GM18507 (cell line): Measurements from ENCODE around the gene ABI1.
"Not testable (repeated sequence)": the region's sequence is repeated elsewhere in the genome, so short reads cannot be mapped to it uniquely, and the experiment has no call there.

ENCODE experiments used
- DNase-seq: peaks from one replicate; pipeline ENCODE4 v3.0.0; 2011; ENCODE audit warnings: low read depth; ENCODE audit not compliant: insufficient read length; ENCODE audit errors: extremely low spot score
- FAIRE-seq: peaks from 2 replicates; lab custom pipeline; 2011; peaks lifted over from hg19 to GRCh38; lab: Jason Lieb, UNC

Gene ABI1

DNA sequence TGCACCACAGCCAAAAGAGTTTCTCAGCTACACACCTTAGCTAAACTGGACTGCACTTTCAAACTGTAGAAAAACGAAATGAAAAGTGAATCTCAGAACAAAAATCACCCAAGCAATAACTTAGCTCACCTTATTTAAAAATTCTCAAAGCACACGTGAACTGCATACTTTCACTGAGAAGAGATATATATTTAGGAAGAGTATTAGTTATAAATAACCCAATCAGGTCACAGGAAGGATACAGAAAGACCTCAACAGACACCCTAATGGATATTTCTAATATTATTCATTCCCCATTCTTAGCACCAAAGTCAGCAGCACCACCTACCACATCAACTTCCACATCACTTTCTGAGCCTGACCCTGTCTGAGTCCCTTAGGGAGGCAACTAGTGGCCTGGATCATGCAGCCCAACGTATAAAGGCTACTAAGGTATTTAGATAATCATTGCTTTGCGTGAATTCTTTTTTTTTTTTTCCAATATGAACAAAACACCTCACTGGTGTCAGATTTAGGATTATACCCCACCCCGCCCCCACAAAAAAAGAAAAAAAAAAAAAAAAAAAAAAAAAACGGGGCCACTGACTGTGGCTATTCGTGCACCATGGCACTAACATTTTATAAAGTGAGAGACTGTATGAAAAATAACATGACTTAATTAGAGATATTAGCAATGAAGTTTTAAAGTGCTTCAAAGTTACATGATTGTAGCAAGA is 2.6 kb downstream of the ABI1 start:
- FAIRE-seq (peak; percentile 90), DNase-seq (no peak)

DNA sequence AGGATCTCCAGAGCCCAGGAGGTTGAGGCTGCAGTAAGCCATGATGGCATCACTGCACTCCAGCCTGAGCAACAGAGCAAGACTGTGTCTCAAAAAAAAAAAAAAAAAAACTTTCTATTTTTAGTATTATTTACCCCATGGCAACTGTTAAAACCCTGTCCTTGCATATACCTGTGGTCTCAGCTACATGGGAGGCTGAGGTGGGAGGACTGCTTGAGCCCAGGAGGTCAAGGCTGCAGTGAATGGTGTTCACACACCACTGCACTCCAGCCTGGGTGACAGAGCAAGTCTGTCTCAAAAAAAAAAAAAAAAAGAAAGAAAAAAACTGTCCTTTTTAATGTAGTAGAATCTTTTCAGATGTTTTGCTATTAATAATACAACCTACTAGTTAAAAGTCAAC is 3.2 kb downstream of the ABI1 start:
- not testable (repeated sequence) for DNase-seq, FAIRE-seq

DNA sequence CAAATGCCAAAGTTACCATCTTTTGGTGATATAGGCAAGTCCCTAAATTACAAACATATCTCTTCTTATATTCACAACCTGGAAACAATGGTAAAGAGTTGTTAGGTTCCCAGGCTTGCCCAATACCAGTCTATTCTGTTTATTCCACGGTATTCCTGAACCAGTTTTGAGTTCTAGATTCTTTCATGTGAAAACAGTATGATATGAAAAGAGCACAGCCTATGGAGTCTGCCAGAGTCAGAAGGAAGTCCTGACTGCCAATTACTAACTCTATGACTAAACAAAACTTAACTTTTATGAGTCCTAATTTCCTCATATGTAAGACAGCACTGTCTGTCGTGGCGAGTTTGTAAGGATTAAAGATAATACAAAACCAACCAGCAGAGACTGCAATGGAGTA is 5.6 kb downstream of the ABI1 start:
- DNase-seq (no peak), FAIRE-seq (no peak)

DNA sequence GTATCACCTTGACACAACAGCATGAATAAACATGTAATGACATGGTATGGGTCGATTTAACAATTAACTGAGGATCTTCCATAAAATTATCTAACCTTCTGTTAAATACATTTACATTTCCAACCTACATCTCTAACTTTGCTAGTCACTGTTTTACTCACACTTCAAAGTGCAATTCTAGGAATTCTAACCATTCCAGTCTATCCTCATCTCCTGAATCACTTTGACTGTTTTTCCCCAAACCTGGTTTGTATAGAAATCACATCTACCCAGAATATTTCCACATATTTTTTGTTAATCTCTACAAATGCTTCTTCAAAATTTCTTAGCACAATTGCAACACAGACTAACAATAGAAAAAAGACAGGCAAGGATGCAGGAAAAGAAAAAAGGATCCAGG is 6.2 kb downstream of the ABI1 start:
- FAIRE-seq = no peak

DNA sequence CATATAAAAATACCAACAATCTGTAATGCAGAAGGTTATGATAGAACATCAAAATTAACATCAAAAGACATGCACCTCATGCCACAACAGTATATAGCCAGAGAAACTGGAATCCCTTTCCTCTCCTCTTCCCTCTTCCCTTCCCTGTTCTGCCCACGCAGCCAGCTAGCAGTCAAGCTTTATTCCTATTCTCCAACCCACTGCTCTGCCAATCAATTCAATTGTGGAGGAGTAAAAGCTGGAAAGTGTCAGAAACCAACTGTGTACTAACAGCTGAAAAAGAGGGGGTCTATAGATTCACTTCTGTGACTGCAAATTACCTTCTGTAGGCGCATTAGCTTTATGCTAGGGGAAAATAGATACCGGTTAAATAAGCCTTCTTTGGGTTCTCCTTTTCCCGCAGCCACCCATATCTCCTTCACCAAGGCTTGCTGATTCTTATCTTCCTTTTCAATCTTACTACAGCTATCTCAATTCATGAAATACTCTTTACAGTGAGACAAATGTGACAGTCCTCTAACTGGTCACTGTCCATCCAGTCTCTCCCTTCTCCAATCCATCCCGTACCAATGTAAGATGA is 16.3 kb downstream of the ABI1 start:
- FAIRE-seq = peak; percentile 62
- no peak for DNase-seq

More for the DNA sequence above, 6.2 kb downstream of the ABI1 start:
- DNase-seq = no peak

DNA sequence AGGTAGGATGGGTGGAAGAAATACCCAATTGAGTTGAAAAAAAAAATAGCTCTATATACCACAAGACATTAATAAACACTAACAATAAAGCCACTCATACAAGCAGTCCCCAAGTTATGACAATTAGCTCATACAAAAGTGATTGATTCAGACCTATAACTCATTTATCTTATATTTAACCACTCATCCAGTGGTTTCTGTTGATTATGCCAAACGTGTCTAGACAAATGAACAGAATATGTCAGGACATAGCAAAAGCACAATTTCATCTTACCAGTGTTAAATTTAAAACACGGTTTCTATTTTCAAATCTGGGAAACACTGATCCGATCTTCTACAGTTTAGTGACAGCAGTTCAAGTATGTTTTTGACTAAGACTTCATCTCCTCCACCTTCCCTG is 17.0 kb downstream of the ABI1 start:
- DNase-seq = no peak
- peak; percentile 12 for FAIRE-seq

DNA sequence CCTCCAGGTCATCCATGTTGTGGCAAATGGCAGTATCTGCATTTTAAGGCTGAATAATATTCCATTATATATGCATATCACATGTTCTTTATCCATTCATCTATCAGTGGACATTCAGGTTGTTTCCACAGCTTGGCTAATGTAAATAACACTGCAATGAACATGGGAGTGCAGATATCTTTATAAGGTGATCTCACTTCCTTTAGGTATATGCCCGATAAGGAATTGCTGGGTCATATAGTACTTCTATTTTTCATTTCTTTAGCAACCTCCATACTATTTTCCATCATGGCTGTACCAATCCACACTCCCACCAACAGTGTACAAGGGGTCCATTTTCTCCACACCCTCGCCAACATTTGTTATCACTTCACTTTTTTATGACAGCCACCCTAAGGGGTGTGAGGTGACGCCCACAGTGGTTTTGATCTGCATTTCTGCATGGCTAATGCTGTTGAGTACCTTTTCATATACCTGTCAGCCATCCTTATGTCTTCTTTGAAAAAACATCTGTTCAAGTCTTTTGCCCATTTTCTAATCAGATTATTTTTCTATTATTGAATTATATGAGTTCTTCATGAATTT is 18.9 kb downstream of the ABI1 start:
- DNase-seq (no peak), FAIRE-seq (peak; percentile 18)

DNA sequence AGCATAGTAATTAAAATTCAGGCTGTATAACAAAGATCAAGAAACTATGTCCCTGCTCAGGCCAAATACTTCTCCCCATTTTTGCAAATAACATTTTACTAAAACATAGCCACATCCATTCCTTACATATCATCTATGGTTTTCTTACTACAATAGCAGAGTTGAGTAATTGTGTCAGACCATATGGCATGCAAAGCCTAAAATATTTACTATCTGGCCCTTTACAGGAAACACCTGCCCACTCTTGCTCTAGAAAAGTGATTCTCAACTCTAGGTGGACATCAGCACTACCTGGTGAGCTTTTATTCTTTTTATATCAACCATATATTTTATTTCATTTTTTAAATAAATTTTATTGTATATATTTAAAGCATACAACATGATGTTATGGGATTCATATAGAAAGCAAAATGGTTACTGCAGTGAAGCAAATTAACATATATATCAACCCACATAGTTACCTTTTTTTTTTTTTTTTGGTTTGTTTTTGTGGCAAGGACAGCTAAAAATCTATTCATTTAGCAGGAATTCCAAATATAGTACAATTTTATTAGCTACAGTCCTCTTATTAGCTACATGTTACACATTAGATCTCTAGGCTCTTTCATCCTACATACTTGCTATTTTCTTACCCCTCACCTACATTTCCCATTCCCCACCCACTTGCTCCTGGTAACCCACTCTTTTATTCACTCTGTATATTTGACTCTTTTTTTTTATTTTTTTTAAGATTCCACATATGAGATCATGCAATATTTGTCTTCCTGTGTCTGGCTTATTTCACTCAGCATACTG is 19.6 kb downstream of the ABI1 start:
- DNase-seq (no peak), FAIRE-seq (no peak)

DNA sequence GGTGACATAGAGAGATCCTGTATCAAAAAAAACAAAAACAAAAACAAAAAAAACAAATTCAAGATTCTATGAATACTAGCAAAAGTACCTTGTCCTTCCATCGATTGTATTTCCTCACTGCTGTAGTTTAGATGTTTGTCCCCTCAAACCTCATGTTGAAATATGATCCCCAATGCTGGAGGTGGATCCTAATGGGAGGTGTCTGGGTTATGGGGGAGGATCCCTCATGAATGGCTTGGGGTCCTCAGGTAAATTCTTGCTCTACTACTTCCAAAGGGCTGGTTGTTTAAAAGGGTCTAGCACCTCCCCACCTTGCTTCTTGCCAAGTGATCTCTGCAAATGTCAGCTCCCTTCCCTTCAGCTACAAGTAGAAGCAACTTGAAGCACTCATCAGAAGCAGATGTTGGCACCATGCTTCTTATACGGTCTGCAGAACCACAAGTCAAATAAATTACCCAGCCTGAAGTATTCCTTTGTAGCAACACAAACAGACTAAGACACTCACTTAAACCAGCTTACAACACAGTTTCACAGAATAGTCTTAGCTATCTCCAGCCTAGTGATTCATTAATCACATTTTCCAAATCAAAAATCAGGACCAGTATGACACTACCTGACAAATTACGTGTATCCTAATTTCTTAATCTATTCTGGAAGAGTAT is 20.7 kb downstream of the ABI1 start:
- FAIRE-seq = no peak
- no peak for DNase-seq

DNA sequence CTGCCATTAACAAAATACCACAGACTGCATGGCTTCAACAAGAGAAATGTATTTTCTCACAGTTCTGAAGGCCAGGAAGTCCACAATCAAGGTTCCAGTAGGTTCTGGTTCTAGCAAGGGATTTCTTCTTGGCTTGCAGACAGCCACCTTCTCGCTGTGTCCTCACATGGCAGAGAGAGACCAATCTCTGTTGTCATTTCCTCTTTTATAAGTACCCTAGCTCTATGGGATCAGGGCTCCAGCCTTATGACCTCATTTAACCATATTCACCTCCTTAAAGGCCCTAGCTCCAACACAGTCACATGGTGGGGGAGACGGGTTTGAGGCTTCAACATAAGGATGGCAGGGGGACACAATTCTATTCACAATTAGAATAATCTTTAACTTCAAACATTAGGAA is 23.6 kb downstream of the ABI1 start:
- no peak for DNase-seq
- FAIRE-seq = no peak

DNA sequence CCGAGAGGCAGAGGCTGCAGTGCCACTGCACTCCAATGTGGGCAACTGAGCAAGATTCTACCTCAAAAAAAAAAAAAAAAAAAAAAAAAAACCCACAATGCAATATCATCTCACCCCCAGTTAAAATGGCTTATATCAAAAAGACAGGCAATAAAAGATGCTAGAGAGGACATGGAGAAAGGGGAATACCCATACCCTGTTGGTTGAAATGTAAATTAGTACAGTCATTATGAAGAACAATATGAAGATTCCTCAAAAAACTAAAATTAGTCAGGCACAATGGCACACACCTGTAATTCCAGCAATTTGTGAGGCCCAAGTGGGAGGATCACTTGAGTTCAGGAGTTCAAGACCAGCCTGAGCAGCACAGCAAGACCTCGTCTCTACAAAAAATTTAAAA is 25.7 kb downstream of the ABI1 start:
- DNase-seq = no peak
- no peak for FAIRE-seq

DNA sequence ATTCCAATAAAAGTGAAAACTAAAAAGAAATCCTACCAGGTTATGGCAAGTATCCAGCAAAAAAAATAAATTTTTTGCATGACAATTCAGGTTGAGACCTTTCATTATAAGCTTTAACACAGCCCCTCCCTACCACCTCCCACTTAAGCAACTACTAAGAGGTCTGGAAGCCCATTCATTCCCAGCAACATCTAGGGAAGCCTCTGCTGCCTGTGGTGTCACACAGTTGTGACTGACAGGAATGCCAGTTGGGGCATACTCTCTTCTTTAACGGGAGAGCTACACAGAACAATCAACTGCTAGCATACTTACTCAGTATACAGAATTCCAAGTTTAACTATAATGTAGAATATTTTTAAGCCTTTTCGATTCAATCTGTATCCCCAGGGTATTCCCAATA is 27.8 kb downstream of the ABI1 start:
- no peak for FAIRE-seq
- DNase-seq = no peak

DNA sequence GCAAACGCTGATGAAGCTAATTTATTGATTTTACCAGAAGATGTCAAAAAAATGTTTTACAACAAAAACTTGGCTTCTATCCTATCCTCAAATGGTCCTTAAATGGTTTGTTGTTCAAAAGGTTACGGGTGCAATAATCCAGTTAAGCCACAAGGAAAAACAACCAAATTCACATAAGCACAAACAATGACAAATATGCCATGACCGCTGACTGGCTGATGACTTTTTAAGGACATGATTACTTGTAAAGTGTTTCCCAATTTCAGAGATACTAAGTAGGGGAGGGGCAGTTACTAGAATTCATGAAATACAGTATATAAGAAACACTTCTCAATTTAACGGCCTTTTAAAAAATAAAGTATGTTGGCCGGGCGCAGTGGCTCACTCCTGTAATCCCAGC is 28.8 kb downstream of the ABI1 start:
- FAIRE-seq (no peak), DNase-seq (no peak)

DNA sequence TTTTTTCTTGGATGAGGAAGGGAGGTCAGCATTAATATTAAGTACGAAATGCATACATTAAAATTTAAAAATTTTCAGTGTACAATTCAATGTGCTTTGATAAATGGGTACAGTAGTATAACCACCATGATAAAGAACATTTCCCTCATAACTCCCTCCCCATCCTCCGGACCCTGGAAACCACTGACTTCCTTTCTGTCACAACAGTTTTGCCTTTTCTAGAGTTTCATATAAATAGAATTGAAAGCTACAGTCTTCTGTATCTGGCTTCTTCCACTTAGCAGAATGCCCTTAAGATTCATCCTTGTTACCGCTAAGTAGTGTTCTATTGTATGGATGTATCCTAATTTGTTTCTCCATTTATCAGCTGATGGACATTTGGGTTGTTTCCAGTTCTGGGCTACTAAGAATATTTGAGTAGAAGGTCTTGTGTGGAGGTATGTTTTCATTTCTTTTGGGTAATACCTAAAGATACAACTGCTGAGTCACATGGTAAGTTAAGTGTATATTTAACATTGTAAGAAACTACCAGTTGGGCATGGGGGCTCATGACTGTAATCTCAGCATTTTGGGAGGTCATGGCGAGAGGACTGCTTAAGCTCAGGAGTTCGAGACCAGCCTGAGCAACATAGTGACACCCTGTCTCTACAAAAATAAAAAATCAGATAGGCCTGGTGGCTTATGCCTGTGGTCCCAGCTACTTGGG is 30.8 kb downstream of the ABI1 start:
- DNase-seq (no peak), FAIRE-seq (peak; percentile 44)

DNA sequence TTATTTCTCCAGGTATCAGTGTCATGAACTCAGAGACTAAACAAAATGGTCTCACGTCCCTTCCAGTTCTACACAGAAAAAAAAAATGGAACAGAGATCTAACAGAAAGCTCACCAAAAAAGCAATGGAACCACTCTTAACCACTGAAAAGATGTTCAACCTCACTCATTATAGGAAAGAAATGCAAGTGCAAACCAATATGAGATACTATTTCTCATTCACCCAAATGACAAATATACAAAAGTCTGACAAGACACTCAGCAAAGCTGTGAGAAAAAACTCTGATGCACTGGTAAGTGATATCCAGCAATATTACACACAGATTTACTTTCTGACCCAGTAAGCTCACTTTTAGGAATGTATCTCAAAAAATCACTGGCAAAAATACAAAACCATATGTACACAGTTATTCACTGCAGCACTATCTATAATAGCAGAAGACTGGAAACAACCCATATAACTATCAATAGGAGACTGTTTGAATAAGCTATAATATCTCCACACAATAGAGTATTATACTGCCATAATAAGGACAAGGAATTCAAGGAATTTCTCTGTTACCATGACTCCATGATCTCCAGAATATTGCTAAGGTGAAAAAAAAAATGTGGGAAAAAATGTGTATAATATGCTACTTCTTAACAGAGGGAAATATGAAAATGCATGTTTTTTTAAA is 36.6 kb downstream of the ABI1 start:
- FAIRE-seq = peak; percentile 39
- DNase-seq = no peak

DNA sequence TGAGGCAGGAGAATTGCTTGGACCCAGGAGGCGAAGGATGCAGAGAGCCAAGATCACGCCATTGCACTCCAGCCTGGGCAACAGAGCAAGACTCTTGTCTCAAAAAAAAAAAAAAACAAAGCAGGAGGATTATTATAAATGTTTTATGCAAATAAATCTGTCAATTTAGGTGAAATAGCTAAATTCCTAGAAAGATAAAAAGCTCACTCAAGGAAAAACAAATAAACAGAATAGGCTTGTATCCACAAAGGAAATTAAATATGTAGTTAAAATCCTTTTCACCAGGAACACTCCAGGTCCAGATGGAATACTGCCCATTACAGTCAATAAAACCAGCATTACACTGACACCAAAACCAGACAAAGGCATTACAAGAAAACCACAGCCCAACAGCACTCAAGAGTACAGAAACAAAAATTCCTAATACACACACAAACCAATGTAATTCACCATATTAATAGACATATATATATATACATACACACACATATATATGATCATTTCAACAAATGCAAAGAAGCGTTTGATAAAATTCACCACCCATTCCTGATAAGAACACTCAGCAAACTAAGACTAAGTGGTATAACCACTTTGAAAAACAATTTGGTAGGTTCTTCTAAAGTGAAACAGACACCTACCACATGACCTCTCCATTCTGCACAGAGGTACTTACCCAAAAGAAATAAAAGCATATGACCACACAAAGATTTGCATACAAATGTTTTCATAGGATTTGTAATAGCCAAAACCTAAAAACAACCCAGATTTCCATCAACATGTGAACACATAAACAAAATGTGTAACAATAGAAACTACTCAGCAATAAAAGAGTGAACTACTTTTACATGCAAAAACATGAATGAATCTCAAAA is 38.8 kb downstream of the ABI1 start:
- DNase-seq (no peak), FAIRE-seq (no peak)

DNA sequence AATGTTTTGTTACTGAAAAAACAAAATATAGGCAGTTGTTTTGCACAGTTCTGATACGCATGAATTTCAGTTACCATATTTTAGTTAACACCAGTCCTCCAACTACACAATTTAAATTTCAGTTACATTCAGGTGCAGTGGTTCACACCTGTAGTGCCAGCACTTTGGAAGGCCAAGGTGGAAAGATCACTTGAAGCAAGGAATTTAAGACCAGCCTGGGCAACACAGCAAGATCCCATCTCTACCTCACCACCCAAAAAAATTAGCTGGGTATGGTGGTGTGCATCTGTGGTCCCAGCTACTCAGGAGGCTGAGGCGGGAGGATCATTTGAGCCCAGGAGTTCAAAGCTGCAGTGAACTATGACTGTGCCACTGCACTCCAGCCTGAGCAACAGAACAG is 45.3 kb downstream of the ABI1 start:
- no peak for FAIRE-seq
- no peak for DNase-seq

DNA sequence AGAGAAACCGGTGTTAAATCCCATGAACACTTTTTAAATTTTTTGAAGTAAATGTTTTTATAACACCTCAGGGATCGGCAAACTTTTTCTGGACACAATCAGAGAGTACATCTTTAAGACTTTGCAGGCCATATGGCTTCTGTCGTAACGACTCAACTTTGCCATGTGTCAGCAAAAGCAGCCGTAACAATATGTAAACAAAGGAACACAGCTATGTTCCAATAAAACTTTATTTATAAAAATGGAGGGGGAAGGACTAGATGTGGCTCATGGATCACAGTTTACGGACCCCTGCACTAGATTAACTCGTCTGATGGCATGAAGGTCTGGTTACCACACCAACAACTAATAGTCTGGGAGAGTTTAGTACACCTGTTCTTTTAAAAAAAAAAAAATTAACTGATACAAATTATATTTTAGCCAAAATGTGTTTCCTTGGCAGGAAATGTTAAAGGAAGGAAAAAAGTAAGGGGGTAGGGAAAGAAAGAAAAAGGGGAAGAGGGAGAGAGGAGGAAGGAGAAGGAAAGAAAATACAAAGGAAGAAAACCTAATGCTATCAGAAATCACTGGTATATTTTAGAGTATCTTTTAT is 50.2 kb downstream of the ABI1 start:
- no peak for FAIRE-seq
- DNase-seq = no peak
